Endothelial cell (in vitro differentiated cells): ENCODE data around the gene XYLT2. TPM values are rescaled to one million over a fixed set of nuclear protein-coding genes. Genes with fewer than 3 reads are reported as not detected.

Source experiments
- DNase-seq: peaks from one replicate; pipeline ENCODE4 v3.0.0; 2021; ENCODE audit warnings: low spot score
- H3K27ac Mint-ChIP-seq: one replicate; pipeline ENCODE4 v1.8.0; 2021; ENCODE audit warnings: mixed read lengths, inconsistent platforms; ENCODE audit not compliant: unreplicated experiment
- H3K27me3 Mint-ChIP-seq: one replicate; pipeline ENCODE4 v1.8.0; 2021; ENCODE audit warnings: mild to moderate bottlenecking, moderate library complexity, mixed read lengths, inconsistent platforms; ENCODE audit not compliant: unreplicated experiment
- H3K36me3 Mint-ChIP-seq: one replicate; pipeline ENCODE4 v1.8.0; 2021; ENCODE audit warnings: mild to moderate bottlenecking, low read depth, mixed read lengths, inconsistent platforms; ENCODE audit not compliant: unreplicated experiment
- H3K4me1 Mint-ChIP-seq: one replicate; pipeline ENCODE4 v1.8.0; 2021; ENCODE audit warnings: mild to moderate bottlenecking, mixed read lengths, inconsistent platforms; ENCODE audit not compliant: unreplicated experiment
- H3K4me3 Mint-ChIP-seq: one replicate; pipeline ENCODE4 v1.8.0; 2021; ENCODE audit warnings: mild to moderate bottlenecking, mixed read lengths, inconsistent platforms; ENCODE audit not compliant: unreplicated experiment
- H3K9me3 Mint-ChIP-seq: one replicate; pipeline ENCODE4 v1.8.0; 2021; ENCODE audit warnings: mixed read lengths, inconsistent platforms; ENCODE audit not compliant: unreplicated experiment
- CTCF ChIP-seq: fragments of 200-600 bp; sonication (generic); IDR thresholded peaks from one replicate; pipeline ENCODE4 v1.5.0; 2021; ENCODE audit warnings: antibody characterized with exemption; ENCODE audit not compliant: unreplicated experiment
- total RNA-seq: library from RNA; stranded (reverse); fragmentation: NEBNext Ultra II Directional; extraction: Animal tissue kit (Norgen Biotek cat#: 25700); gene quantifications from one replicate; pipeline ENCODE4 v1.2.1, GENCODE V29; 2021; ENCODE audit not compliant: unreplicated experiment

The XYLT2 gene
- total RNA-seq, 1 donor from 2014 or later: 23.1 TPM

GRCh38 chr17:50328363-50329325 lies 17.3 kb upstream of the XYLT2 start:
- peaks cover 8% of the 10 kb centered on the region for H3K27me3 Mint-ChIP-seq

GRCh38 chr17:50329716-50330115 lies 16.2 kb upstream of the XYLT2 start:
- H3K9me3 Mint-ChIP-seq: no peaks in the 10 kb centered on the region
- peaks cover 10% of the 10 kb centered on the region for H3K4me1 Mint-ChIP-seq
- H3K36me3 Mint-ChIP-seq: peaks cover 4% of the 10 kb centered on the region
- H3K27ac Mint-ChIP-seq: no peak overlapping the region
- no peak overlapping the region for H3K4me3 Mint-ChIP-seq
- peaks cover 8% of the 10 kb centered on the region for H3K27me3 Mint-ChIP-seq
- no peak for DNase-seq
- TF ChIP-seq CTCF: no peak

More at GRCh38 chr17:50328363-50329325, 17.3 kb upstream of the XYLT2 start:
- H3K27ac Mint-ChIP-seq: no peak overlapping the region
- H3K9me3 Mint-ChIP-seq: no peaks in the 10 kb centered on the region
- DNase-seq: no peak
- H3K36me3 Mint-ChIP-seq: peaks cover 4% of the 10 kb centered on the region
- H3K4me1 Mint-ChIP-seq: peaks cover 8% of the 10 kb centered on the region
- no peak overlapping the region for H3K4me3 Mint-ChIP-seq
- TF ChIP-seq CTCF: no peak

- H3K4me3 Mint-ChIP-seq: no peak overlapping the region
- peaks cover 10% of the 10 kb centered on the region for H3K4me1 Mint-ChIP-seq
- TF ChIP-seq CTCF: no peak
- no peaks in the 10 kb centered on the region for H3K9me3 Mint-ChIP-seq
- H3K27me3 Mint-ChIP-seq: peaks cover 8% of the 10 kb centered on the region
- no peak overlapping the region for H3K27ac Mint-ChIP-seq
- H3K36me3 Mint-ChIP-seq: peaks cover 4% of the 10 kb centered on the region
- no peak for DNase-seq
Measured at GRCh38 chr17:50330151-50330775, 15.7 kb upstream of the XYLT2 start.

GRCh38 chr17:50331085-50331791 lies 14.7 kb upstream of the XYLT2 start:
- peaks cover 8% of the 10 kb centered on the region for H3K27me3 Mint-ChIP-seq
- H3K9me3 Mint-ChIP-seq: no peaks in the 10 kb centered on the region
- H3K27ac Mint-ChIP-seq: no peak overlapping the region
- peaks cover 4% of the 10 kb centered on the region for H3K36me3 Mint-ChIP-seq
- H3K4me3 Mint-ChIP-seq: no peak overlapping the region
- no peak for TF ChIP-seq CTCF
- peaks cover 10% of the 10 kb centered on the region for H3K4me1 Mint-ChIP-seq
- no peak for DNase-seq
